Caco-2 (cell line): Measurements from ENCODE around the gene FOXC1. TPM values are rescaled to one million over a fixed set of nuclear protein-coding genes. Genes with fewer than 3 reads are reported as not detected.

Experiments used
- BruUV-seq: library from RNA; stranded (reverse); fragments of 400-500 nt; replicated peaks from 2 replicates; lab custom pipeline; 2021; lab: Mats Ljungman, UMichigan
- CTCF ChIA-PET: fragments of 300-600 bp; sonication (Branson Sonifier 250); formaldehyde crosslinking; loops from one replicate; lab custom pipeline; 2022; ENCODE audit warnings: antibody characterized with exemption; lab: Charles Lee
- POLR2A ChIA-PET: fragments of 300-600 bp; sonication (Branson Sonifier 250); formaldehyde crosslinking; loops from one replicate; lab custom pipeline; 2022; ENCODE audit warnings: antibody characterized with exemption; lab: Charles Lee
- DNase-seq, 2 experiments: peaks; one replicate each; pipeline versions ENCODE4 v3.0.0 to v3.0.0-alpha.2; 2020 to 2022
- H3K27me3 ChIP-seq: replicated peaks from 2 replicates; pipeline ENCODE4 v1.6.0; 2011; ENCODE audit warnings: low read length; ENCODE audit not compliant: control insufficient read depth, insufficient read depth
- H3K36me3 ChIP-seq: 2 replicates; pipeline ENCODE4 v1.5.1; 2011; ENCODE audit warnings: low read length; ENCODE audit not compliant: control insufficient read depth, insufficient read depth
- H3K4me1 ChIP-seq: fragments of 250-450 bp; sonication (Bioruptor Pico); 2 replicates; pipeline ENCODE4 v1.5.1; 2020; ENCODE audit warnings: mild to moderate bottlenecking
- H3K4me3 ChIP-seq: 2 replicates; pipeline ENCODE4 v1.5.1; 2011; ENCODE audit warnings: low read depth, mild to moderate bottlenecking, control low read depth, low read length
- H3K9me3 ChIP-seq: fragments of 250-450 bp; sonication (Bioruptor Pico); 2 replicates; pipeline ENCODE4 v1.5.1; 2020; ENCODE audit warnings: mild to moderate bottlenecking, moderate library complexity
- H3K27ac Mint-ChIP-seq: one replicate; pipeline ENCODE4 v1.8.0; 2022; ENCODE audit warnings: mixed read lengths; ENCODE audit not compliant: unreplicated experiment
- H3K27me3 Mint-ChIP-seq: one replicate; pipeline ENCODE4 v1.8.0; 2022; ENCODE audit warnings: mixed read lengths; ENCODE audit not compliant: insufficient read depth, unreplicated experiment
- H3K36me3 Mint-ChIP-seq: one replicate; pipeline ENCODE4 v1.8.0; 2022; ENCODE audit warnings: mild to moderate bottlenecking, mixed read lengths; ENCODE audit not compliant: insufficient read depth, unreplicated experiment
- H3K4me1 Mint-ChIP-seq: one replicate; pipeline ENCODE4 v1.8.0; 2022; ENCODE audit warnings: low read depth, mixed read lengths; ENCODE audit not compliant: unreplicated experiment
- H3K4me3 Mint-ChIP-seq: one replicate; pipeline ENCODE4 v1.8.0; 2022; ENCODE audit warnings: mild to moderate bottlenecking, moderate library complexity, mixed read lengths; ENCODE audit not compliant: unreplicated experiment
- H3K9me3 Mint-ChIP-seq: one replicate; pipeline ENCODE4 v1.8.0; 2022; ENCODE audit warnings: mixed read lengths; ENCODE audit not compliant: unreplicated experiment
- CTCF ChIP-seq, 2 experiments: fragments of 200-600 bp in 1 of 2; IDR thresholded peaks; 1 replicate in 1 of 2; 2 replicates in 1 of 2; pipeline versions ENCODE4 v1.5.1 to v1.8.0; 2011 to 2022; ENCODE audit warnings: antibody characterized with exemption in 1 of 2, control low read depth in 1 of 2, inconsistent platforms in 1 of 2, low read depth in 1 of 2, low read length in 1 of 2, mild to moderate bottlenecking in 1 of 2, moderate library complexity in 1 of 2; ENCODE audit not compliant: insufficient read depth in 1 of 2, severe bottlenecking in 1 of 2, unreplicated experiment in 1 of 2
- intact Hi-C: fragments of 100-400 bp; cut with micrococcal nuclease; formaldehyde crosslinking; loops from one replicate; pipeline ENCODE4 v1.10.0; 2022; ENCODE audit not compliant: unreplicated experiment
- total RNA-seq: library from RNA; stranded (reverse); gene quantifications from 2 replicates; pipeline ENCODE4 v1.2.3, GENCODE V29; 2022

The FOXC1 gene
- total RNA-seq, 1 experiment from 2014 or later, result 6.8 TPM

GRCh38 chr6:1597924-1598323, 11.8 kb upstream of the FOXC1 start:
- POLR2A ChIA-PET, result no interaction called here
- peaks cover 17% of the 10 kb centered on the region for H3K4me1 Mint-ChIP-seq
- H3K27ac Mint-ChIP-seq, result no peak overlapping the region
- no peaks in the 10 kb centered on the region for H3K27me3 ChIP-seq
- H3K9me3 ChIP-seq, result no peaks in the 10 kb centered on the region
- H3K9me3 Mint-ChIP-seq, result no peaks in the 10 kb centered on the region
- H3K27me3 Mint-ChIP-seq, result peaks cover 2% of the 10 kb centered on the region
- no TSS peak for BruUV-seq
- H3K4me3 ChIP-seq, result no peak overlapping the region
- intact Hi-C loops, result loop anchor here (2.0 to 5.0 kb wide), 4 partner anchors 76 to 849 kb away; no protein-coding TSS in a partner anchor
- TF ChIP-seq CTCF (IDR thresholded peaks at IDR 0.05; ENCODE audit: insufficient read depth in 1 of 2, low read depth in 1 of 2, low read length in 1 of 2, severe bottlenecking in 1 of 2, unreplicated experiment in 1 of 2), result no peak
- CTCF ChIA-PET, result interaction anchor here (1.7 to 3.1 kb wide), 2 partner anchors 12 to 506 kb away, joined by 3 to 9 read pairs; no protein-coding TSS in a partner anchor
- no peaks in the 10 kb centered on the region for H3K36me3 ChIP-seq
- peaks cover 4% of the 10 kb centered on the region for H3K36me3 Mint-ChIP-seq
- no peak for DNase-seq
- peak overlapping the region; percentile 47 for H3K4me3 Mint-ChIP-seq
- H3K4me1 ChIP-seq, result peaks cover 21% of the 10 kb centered on the region

GRCh38 chr6:1598433-1598832, 11.3 kb upstream of the FOXC1 start:
- no peak for TF ChIP-seq CTCF (IDR thresholded peaks at IDR 0.05; ENCODE audit: insufficient read depth in 1 of 2, low read depth in 1 of 2, low read length in 1 of 2, severe bottlenecking in 1 of 2, unreplicated experiment in 1 of 2)
- Histone ChIP-seq H3K4me3 (no peak overlapping the region), H3K36me3 (no peaks in the 10 kb centered on the region), H3K4me1 (peaks cover 21% of the 10 kb centered on the region), H3K9me3 (no peaks in the 10 kb centered on the region), H3K27me3 (no peaks in the 10 kb centered on the region)
- BruUV-seq, result no TSS peak
- ChIA-PET POLR2A (no interaction called here), CTCF (interaction anchor here (1.7 to 3.1 kb wide), 2 partner anchors 12 to 506 kb away, joined by 3 to 9 read pairs; no protein-coding TSS in a partner anchor)
- intact Hi-C loops, result loop anchor here (5.0 kb wide), 2 partner anchors 76 to 849 kb away; no protein-coding TSS in a partner anchor
- Mint-ChIP-seq H3K36me3 (peaks cover 4% of the 10 kb centered on the region), H3K27ac (no peak overlapping the region), H3K9me3 (no peaks in the 10 kb centered on the region), H3K27me3 (peaks cover 2% of the 10 kb centered on the region), H3K4me3 (no peak overlapping the region), H3K4me1 (peaks cover 17% of the 10 kb centered on the region)
- no peak for DNase-seq

- peaks cover 17% of the 10 kb centered on the region for H3K4me1 Mint-ChIP-seq
- no peak for DNase-seq
- peaks cover 2% of the 10 kb centered on the region for H3K27me3 Mint-ChIP-seq
- POLR2A ChIA-PET, result no interaction called here
- Histone ChIP-seq H3K4me1 (peaks cover 21% of the 10 kb centered on the region), H3K36me3 (no peaks in the 10 kb centered on the region), H3K4me3 (no peak overlapping the region), H3K27me3 (no peaks in the 10 kb centered on the region), H3K9me3 (no peaks in the 10 kb centered on the region)
- no TSS peak for BruUV-seq
- TF ChIP-seq CTCF (IDR thresholded peaks at IDR 0.05; ENCODE audit: insufficient read depth in 1 of 2, low read depth in 1 of 2, low read length in 1 of 2, severe bottlenecking in 1 of 2, unreplicated experiment in 1 of 2), result no peak
- no peaks in the 10 kb centered on the region for H3K9me3 Mint-ChIP-seq
- CTCF ChIA-PET, result interaction anchor here (1.7 kb wide), 1 partner anchor 11 kb away, joined by 3 read pairs; no protein-coding TSS in a partner anchor
- H3K4me3 Mint-ChIP-seq, result no peak overlapping the region
- H3K27ac Mint-ChIP-seq, result no peak overlapping the region
- H3K36me3 Mint-ChIP-seq, result peaks cover 4% of the 10 kb centered on the region
- intact Hi-C loops, result loop anchor here (5.0 kb wide), 2 partner anchors 77 to 848 kb away; no protein-coding TSS in a partner anchor
Measured at GRCh38 chr6:1598886-1599285, 10.8 kb upstream of the FOXC1 start.
